Measurements from ENCODE around the gene MPZL3. TPM values are rescaled to one million over a fixed set of nuclear protein-coding genes. Genes with fewer than 3 reads are reported as not detected.
A peak's percentile ranks its signal among the peaks of the same experiment; 100 is the strongest.

The MPZL3 gene
- polyA plus RNA-seq, 2 donors: 18.8 to 34.1 TPM

- 74% methylated on average over 2 of the region's 2 CpGs for WGBS, 2 donors
- Histone ChIP-seq H3K9me3 (ENCODE audit: control insufficient read depth in 2 of 2, insufficient read depth in 1 of 2, low read depth in 1 of 2, low read length in 1 of 2) (no peaks in the 10 kb centered on the region), H3K27ac (ENCODE audit: low read depth in 2 of 2, low read length in 1 of 2) (no peak overlapping the region), H3K4me3 (ENCODE audit: low read depth in 1 of 2, low read length in 2 of 2) (no peak overlapping the region), H3K36me3 (ENCODE audit: control insufficient read depth in 2 of 2, insufficient read depth in 2 of 2, low read length in 1 of 2) (no peaks in the 10 kb centered on the region), H3K27me3 (ENCODE audit: control insufficient read depth in 1 of 2, insufficient read depth in 2 of 2, low read length in 2 of 2) (no peaks in the 10 kb centered on the region), H3K4me1 (ENCODE audit: control insufficient read depth in 2 of 2, insufficient read depth in 2 of 2, low read length in 1 of 2) (peaks cover 0 to under 1% of the 10 kb centered on the region in 2 donors)
Observed at GRCh38 chr11:118236170-118236569, 16.0 kb downstream of the MPZL3 start.

GRCh38 chr11:118234833-118235232 lies 17.3 kb downstream of the MPZL3 start:
- WGBS, 2 donors: 93 to 94% methylated on average over 5 of the region's 5 CpGs
- H3K27ac ChIP-seq (ENCODE audit: low read depth in 2 of 2, low read length in 1 of 2): no peak overlapping the region

GRCh38 chr11:118233850-118234249 lies 18.3 kb downstream of the MPZL3 start:
- H3K36me3 ChIP-seq (ENCODE audit: control insufficient read depth in 2 of 2, insufficient read depth in 2 of 2, low read length in 1 of 2): peaks cover 0 to 2% of the 10 kb centered on the region in 2 donors
- no peaks in the 10 kb centered on the region for H3K9me3 ChIP-seq (ENCODE audit: control insufficient read depth in 2 of 2, insufficient read depth in 1 of 2, low read depth in 1 of 2, low read length in 1 of 2)
- no peaks in the 10 kb centered on the region for H3K27me3 ChIP-seq (ENCODE audit: control insufficient read depth in 1 of 2, insufficient read depth in 2 of 2, low read length in 2 of 2)
- H3K4me3 ChIP-seq (ENCODE audit: low read depth in 1 of 2, low read length in 2 of 2): no peak overlapping the region
- WGBS, 2 donors: 64 to 86% methylated on average over 1 of the region's 1 CpG
- peak overlapping the region; percentile 55 to 71 for H3K27ac ChIP-seq (ENCODE audit: low read depth in 2 of 2, low read length in 1 of 2)
- no peaks in the 10 kb centered on the region for H3K4me1 ChIP-seq (ENCODE audit: control insufficient read depth in 2 of 2, insufficient read depth in 2 of 2, low read length in 1 of 2)

More at GRCh38 chr11:118234833-118235232, 17.3 kb downstream of the MPZL3 start:
- no peaks in the 10 kb centered on the region for H3K27me3 ChIP-seq (ENCODE audit: control insufficient read depth in 1 of 2, insufficient read depth in 2 of 2, low read length in 2 of 2)
- H3K9me3 ChIP-seq (ENCODE audit: control insufficient read depth in 2 of 2, insufficient read depth in 1 of 2, low read depth in 1 of 2, low read length in 1 of 2): no peaks in the 10 kb centered on the region
- H3K36me3 ChIP-seq (ENCODE audit: control insufficient read depth in 2 of 2, insufficient read depth in 2 of 2, low read length in 1 of 2): peaks cover 0 to under 1% of the 10 kb centered on the region in 2 donors
- no peaks in the 10 kb centered on the region for H3K4me1 ChIP-seq (ENCODE audit: control insufficient read depth in 2 of 2, insufficient read depth in 2 of 2, low read length in 1 of 2)
- H3K4me3 ChIP-seq (ENCODE audit: low read depth in 1 of 2, low read length in 2 of 2): no peak overlapping the region

- Histone ChIP-seq H3K9me3 (ENCODE audit: control insufficient read depth in 2 of 2, insufficient read depth in 1 of 2, low read depth in 1 of 2, low read length in 1 of 2) (no peaks in the 10 kb centered on the region), H3K4me1 (ENCODE audit: control insufficient read depth in 2 of 2, insufficient read depth in 2 of 2, low read length in 1 of 2) (no peaks in the 10 kb centered on the region), H3K36me3 (ENCODE audit: control insufficient read depth in 2 of 2, insufficient read depth in 2 of 2, low read length in 1 of 2) (peaks cover 0 to 2% of the 10 kb centered on the region in 2 donors), H3K27ac (ENCODE audit: low read depth in 2 of 2, low read length in 1 of 2) (peak overlapping the region; percentile 77 to 92), H3K4me3 (ENCODE audit: low read depth in 1 of 2, low read length in 2 of 2) (no peak overlapping the region), H3K27me3 (ENCODE audit: control insufficient read depth in 1 of 2, insufficient read depth in 2 of 2, low read length in 2 of 2) (no peaks in the 10 kb centered on the region)
- WGBS, 2 donors: 67 to 83% methylated on average over 5 of the region's 5 CpGs
Observed at GRCh38 chr11:118233377-118233776, 18.8 kb downstream of the MPZL3 start.

GRCh38 chr11:118232659-118233058 lies 19.5 kb downstream of the MPZL3 start:
- H3K9me3 ChIP-seq (ENCODE audit: control insufficient read depth in 2 of 2, insufficient read depth in 1 of 2, low read depth in 1 of 2, low read length in 1 of 2): no peaks in the 10 kb centered on the region
- peak overlapping the region; percentile 70 to 77 for H3K27ac ChIP-seq (ENCODE audit: low read depth in 2 of 2, low read length in 1 of 2)
- no peaks in the 10 kb centered on the region for H3K27me3 ChIP-seq (ENCODE audit: control insufficient read depth in 1 of 2, insufficient read depth in 2 of 2, low read length in 2 of 2)
- WGBS, 2 donors: 42 to 57% methylated on average over 1 of the region's 1 CpG
- H3K4me3 ChIP-seq (ENCODE audit: low read depth in 1 of 2, low read length in 2 of 2): no peak overlapping the region
- no peaks in the 10 kb centered on the region for H3K4me1 ChIP-seq (ENCODE audit: control insufficient read depth in 2 of 2, insufficient read depth in 2 of 2, low read length in 1 of 2)
- H3K36me3 ChIP-seq (ENCODE audit: control insufficient read depth in 2 of 2, insufficient read depth in 2 of 2, low read length in 1 of 2): peaks cover 0 to 2% of the 10 kb centered on the region in 2 donors

GRCh38 chr11:118231461-118231860 lies 20.7 kb downstream of the MPZL3 start:
- H3K27ac ChIP-seq (ENCODE audit: low read depth in 2 of 2, low read length in 1 of 2): no peak overlapping the region
- no peaks in the 10 kb centered on the region for H3K27me3 ChIP-seq (ENCODE audit: control insufficient read depth in 1 of 2, insufficient read depth in 2 of 2, low read length in 2 of 2)
- no peaks in the 10 kb centered on the region for H3K9me3 ChIP-seq (ENCODE audit: control insufficient read depth in 2 of 2, insufficient read depth in 1 of 2, low read depth in 1 of 2, low read length in 1 of 2)
- no peaks in the 10 kb centered on the region for H3K4me1 ChIP-seq (ENCODE audit: control insufficient read depth in 2 of 2, insufficient read depth in 2 of 2, low read length in 1 of 2)
- H3K36me3 ChIP-seq (ENCODE audit: control insufficient read depth in 2 of 2, insufficient read depth in 2 of 2, low read length in 1 of 2): peaks cover 0 to 2% of the 10 kb centered on the region in 2 donors
- H3K4me3 ChIP-seq (ENCODE audit: low read depth in 1 of 2, low read length in 2 of 2): no peak overlapping the region

GRCh38 chr11:118230088-118230487 lies 22.1 kb downstream of the MPZL3 start:
- Histone ChIP-seq H3K9me3 (ENCODE audit: control insufficient read depth in 2 of 2, insufficient read depth in 1 of 2, low read depth in 1 of 2, low read length in 1 of 2) (no peaks in the 10 kb centered on the region), H3K4me1 (ENCODE audit: control insufficient read depth in 2 of 2, insufficient read depth in 2 of 2, low read length in 1 of 2) (no peaks in the 10 kb centered on the region), H3K27me3 (ENCODE audit: control insufficient read depth in 1 of 2, insufficient read depth in 2 of 2, low read length in 2 of 2) (no peaks in the 10 kb centered on the region), H3K4me3 (ENCODE audit: low read depth in 1 of 2, low read length in 2 of 2) (no peak overlapping the region), H3K36me3 (ENCODE audit: control insufficient read depth in 2 of 2, insufficient read depth in 2 of 2, low read length in 1 of 2) (peaks cover 0 to 2% of the 10 kb centered on the region in 2 donors), H3K27ac (ENCODE audit: low read depth in 2 of 2, low read length in 1 of 2) (peak overlapping the region in 1 of 2 donors; percentile 52)
- WGBS, 2 donors: 85 to 90% methylated on average over 3 of the region's 3 CpGs

GRCh38 chr11:118229274-118229847 lies 22.8 kb downstream of the MPZL3 start:
- Histone ChIP-seq H3K9me3 (ENCODE audit: control insufficient read depth in 2 of 2, insufficient read depth in 1 of 2, low read depth in 1 of 2, low read length in 1 of 2) (no peaks in the 10 kb centered on the region), H3K27me3 (ENCODE audit: control insufficient read depth in 1 of 2, insufficient read depth in 2 of 2, low read length in 2 of 2) (no peaks in the 10 kb centered on the region), H3K4me1 (ENCODE audit: control insufficient read depth in 2 of 2, insufficient read depth in 2 of 2, low read length in 1 of 2) (no peaks in the 10 kb centered on the region), H3K4me3 (ENCODE audit: low read depth in 1 of 2, low read length in 2 of 2) (no peak overlapping the region), H3K27ac (ENCODE audit: low read depth in 2 of 2, low read length in 1 of 2) (peak overlapping the region; percentile 52 to 69), H3K36me3 (ENCODE audit: control insufficient read depth in 2 of 2, insufficient read depth in 2 of 2, low read length in 1 of 2) (peaks cover 0 to 2% of the 10 kb centered on the region in 2 donors)
- 70 to 76% methylated on average over 5 of the region's 5 CpGs for WGBS, 2 donors

GRCh38 chr11:118227865-118228785 lies 24.0 kb downstream of the MPZL3 start:
- Histone ChIP-seq H3K36me3 (ENCODE audit: control insufficient read depth in 2 of 2, insufficient read depth in 2 of 2, low read length in 1 of 2) (peaks cover 0 to 2% of the 10 kb centered on the region in 2 donors), H3K27me3 (ENCODE audit: control insufficient read depth in 1 of 2, insufficient read depth in 2 of 2, low read length in 2 of 2) (no peaks in the 10 kb centered on the region), H3K9me3 (ENCODE audit: control insufficient read depth in 2 of 2, insufficient read depth in 1 of 2, low read depth in 1 of 2, low read length in 1 of 2) (no peaks in the 10 kb centered on the region), H3K27ac (ENCODE audit: low read depth in 2 of 2, low read length in 1 of 2) (peak overlapping the region; percentile 33 to 41), H3K4me1 (ENCODE audit: control insufficient read depth in 2 of 2, insufficient read depth in 2 of 2, low read length in 1 of 2) (no peaks in the 10 kb centered on the region), H3K4me3 (ENCODE audit: low read depth in 1 of 2, low read length in 2 of 2) (no peak overlapping the region)
- WGBS, 2 donors: 82 to 85% methylated on average over 8 of the region's 8 CpGs

Measured in esophagus (tissue), 2 donors.